ENCODE results near the gene MDK. TPM values are rescaled to one million over a fixed set of nuclear protein-coding genes. Genes with fewer than 3 reads are reported as not detected.
A peak's percentile ranks its signal among the peaks of the same experiment; 100 is the strongest.

The MDK gene
- total RNA-seq, 2 donors from 2014 or later: 644 to 1,502 TPM

- H3K36me3 ChIP-seq (ENCODE audit: control insufficient read depth, insufficient read depth, low read length): peaks cover 64% of the 10 kb centered on the region
- Mint-ChIP-seq H3K27me3 (ENCODE audit: insufficient read depth) (no peaks in the 10 kb centered on the region), H3K27ac (no peak overlapping the region), H3K36me3 (ENCODE audit: low read depth) (peaks cover 59% of the 10 kb centered on the region), H3K4me1 (peaks cover 20% of the 10 kb centered on the region), H3K4me3 (no peak overlapping the region), H3K9me3 (no peaks in the 10 kb centered on the region)
- no peaks in the 10 kb centered on the region for H3K27me3 ChIP-seq (ENCODE audit: control insufficient read depth, insufficient read depth, low read length, poor library complexity, severe bottlenecking)
- no peak overlapping the region for H3K4me3 ChIP-seq (ENCODE audit: low read length)
- no peak for DNase-seq
- TF ChIP-seq CTCF (conservative IDR thresholded peaks at IDR 0.05): no peak
- WGBS, 2 experiments (ENCODE audit: insufficient coverage in 1 of 2, insufficient read length in 1 of 2): 92 to 93% methylated on average over 2 to 5 of the region's 5 CpGs
- no peaks in the 10 kb centered on the region for H3K9me3 ChIP-seq (ENCODE audit: control insufficient read depth, low read length)
- H3K9ac ChIP-seq (ENCODE audit: extremely low read depth, low read length, poor library complexity, severe bottlenecking): no peak overlapping the region
- H3K4me1 ChIP-seq (ENCODE audit: control insufficient read depth, insufficient read depth, low read length): no peaks in the 10 kb centered on the region
- H3K27ac ChIP-seq (ENCODE audit: low read depth, low read length): no peak overlapping the region
Observed at GRCh38 chr11:46414466-46414796, 33.0 kb downstream of the MDK start.

- no peaks in the 10 kb centered on the region for H3K27me3 ChIP-seq (ENCODE audit: control insufficient read depth, insufficient read depth, low read length, poor library complexity, severe bottlenecking)
- H3K36me3 ChIP-seq (ENCODE audit: control insufficient read depth, insufficient read depth, low read length): peaks cover 62% of the 10 kb centered on the region
- H3K27ac Mint-ChIP-seq: no peak overlapping the region
- no peak overlapping the region for H3K4me3 ChIP-seq (ENCODE audit: low read length)
- peaks cover 18% of the 10 kb centered on the region for H3K4me1 Mint-ChIP-seq
- DNase-seq: no peak
- no peaks in the 10 kb centered on the region for H3K27me3 Mint-ChIP-seq (ENCODE audit: insufficient read depth)
- TF ChIP-seq CTCF (conservative IDR thresholded peaks at IDR 0.05): no peak
- H3K36me3 Mint-ChIP-seq (ENCODE audit: low read depth): peaks cover 60% of the 10 kb centered on the region
- no peaks in the 10 kb centered on the region for H3K4me1 ChIP-seq (ENCODE audit: control insufficient read depth, insufficient read depth, low read length)
- H3K9me3 Mint-ChIP-seq: no peaks in the 10 kb centered on the region
- H3K27ac ChIP-seq (ENCODE audit: low read depth, low read length): no peak overlapping the region
- H3K4me3 Mint-ChIP-seq: no peak overlapping the region
- H3K9ac ChIP-seq (ENCODE audit: extremely low read depth, low read length, poor library complexity, severe bottlenecking): no peak overlapping the region
- 64 to 67% methylated on average over 3 of the region's 3 CpGs for WGBS, 2 experiments (ENCODE audit: insufficient coverage in 1 of 2, insufficient read length in 1 of 2)
- no peaks in the 10 kb centered on the region for H3K9me3 ChIP-seq (ENCODE audit: control insufficient read depth, low read length)
Observed at GRCh38 chr11:46414879-46415278, 33.4 kb downstream of the MDK start.

GRCh38 chr11:46417711-46418110 lies 36.2 kb downstream of the MDK start:
- no peak for TF ChIP-seq CTCF (conservative IDR thresholded peaks at IDR 0.05)
- no peak overlapping the region for H3K4me3 Mint-ChIP-seq
- Histone ChIP-seq H3K4me3 (ENCODE audit: low read length) (no peak overlapping the region), H3K9me3 (ENCODE audit: control insufficient read depth, low read length) (no peaks in the 10 kb centered on the region), H3K27me3 (ENCODE audit: control insufficient read depth, insufficient read depth, low read length, poor library complexity, severe bottlenecking) (no peaks in the 10 kb centered on the region), H3K4me1 (ENCODE audit: control insufficient read depth, insufficient read depth, low read length) (no peaks in the 10 kb centered on the region), H3K27ac (ENCODE audit: low read depth, low read length) (no peak overlapping the region), H3K36me3 (ENCODE audit: control insufficient read depth, insufficient read depth, low read length) (peaks cover 74% of the 10 kb centered on the region), H3K9ac (ENCODE audit: extremely low read depth, low read length, poor library complexity, severe bottlenecking) (no peak overlapping the region)
- H3K27me3 Mint-ChIP-seq (ENCODE audit: insufficient read depth): no peaks in the 10 kb centered on the region
- H3K4me1 Mint-ChIP-seq: peaks cover 14% of the 10 kb centered on the region
- no peaks in the 10 kb centered on the region for H3K9me3 Mint-ChIP-seq
- peaks cover 66% of the 10 kb centered on the region for H3K36me3 Mint-ChIP-seq (ENCODE audit: low read depth)
- peak overlapping the region; percentile 63 for H3K27ac Mint-ChIP-seq
- no peak for DNase-seq
- 71 to 87% methylated on average over 6 to 7 of the region's 7 CpGs for WGBS, 2 experiments (ENCODE audit: insufficient coverage in 1 of 2, insufficient read length in 1 of 2)

All from endodermal cell (in vitro differentiated cells).